Prostate gland (tissue), 2 donors: ENCODE results near the gene ANKS1B.

Experiments
- CTCF ChIP-seq, 4 experiments: fragments of 200-600 bp in 2 of 4; fragments of 450-650 bp in 2 of 4; sonication (generic) in 2 of 4; IDR thresholded peaks; 1 replicate in 3 of 4; 2 replicates in 1 of 4; pipeline ENCODE4 v1.5.1; 2016 to 2019; ENCODE audit warnings: antibody characterized with exemption in 4 of 4, mild to moderate bottlenecking in 2 of 4, moderate library complexity in 2 of 4
- POLR2A ChIP-seq: fragments of 450-650 bp; IDR thresholded peaks from one replicate; pipeline ENCODE4 v1.6.1; 2016; ENCODE audit warnings: antibody characterized with exemption, mild to moderate bottlenecking

- no peak for TF ChIP-seq CTCF (IDR thresholded peaks at IDR 0.05)
- TF ChIP-seq POLR2A = no peak
Measured at GRCh38 chr12:99704036-99704435, 280.7 kb downstream of the ANKS1B start.
